Measurements from ENCODE around the gene LUZP4. TPM values are rescaled to one million over a fixed set of nuclear protein-coding genes. Genes with fewer than 3 reads are reported as not detected.

The LUZP4 gene
- total RNA-seq (not detected), polyA plus RNA-seq (not detected)
- long read RNA-seq, donor 1, result 0 reads
- long read RNA-seq, donor 2, transcript LUZP4-202 (3 exons, 1,606 nt), result minor isoform, 8 of 43 reads
- long read RNA-seq, donor 2, transcript LUZP4-201 (4 exons, 1,701 nt), result major isoform, 35 of 43 reads
- long read RNA-seq, donor 2, partial matches to known transcripts, result 0 of 43 reads
- long read RNA-seq, donor 2, other reads (novel, unspliced or antisense), result 0 of 43 reads
- long read RNA-seq, donor 3, result 0 reads

DNA sequence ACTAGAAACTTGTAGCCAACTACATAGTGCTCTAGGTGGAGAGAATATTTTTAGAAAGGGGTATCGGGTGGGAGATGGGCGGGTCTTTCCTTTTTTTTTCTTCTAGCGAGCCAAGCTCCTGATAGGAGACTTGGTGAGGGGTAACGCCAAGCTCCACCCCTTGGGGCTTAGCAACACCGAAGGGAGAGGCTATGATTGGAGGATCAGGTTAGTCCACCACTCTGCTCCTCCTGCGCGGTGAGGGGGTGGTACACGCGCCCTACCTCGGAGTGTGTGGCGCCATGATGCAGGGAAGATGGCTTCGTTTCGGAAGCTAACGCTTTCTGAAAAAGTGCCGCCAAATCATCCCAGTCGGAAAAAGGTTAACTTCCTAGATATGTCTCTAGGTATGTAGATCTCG, at the start of gene LUZP4:
TSS of gene LUZP4 (plus strand) at position 251 of the 400 bp plus-strand sequence. CDS start at position 296, 45 bp downstream.
- H3K4me1 ChIP-seq (ENCODE audit: insufficient read depth), result no peaks in the 10 kb centered on the region
- 73 to 83% (median 78%) methylated on average over 17 of the region's 17 CpGs for WGBS, 3 donors
- no peak within 1 kb of the TSS for H3K4me3 ChIP-seq
- H3K36me3 ChIP-seq, result no peaks in the 10 kb centered on the region
- no peak for DNase-seq
- no peaks in the 10 kb centered on the region for H3K9me3 ChIP-seq
- no peaks in the 10 kb centered on the region for H3K27me3 ChIP-seq
- no peak within 1 kb of the TSS for H3K27ac ChIP-seq
- intact Hi-C loops (cut with DNase I), result no loop called here
- TF ChIP-seq EP300 (IDR thresholded peaks at IDR 0.05) (no peak), POLR2A (IDR thresholded peaks at IDR 0.05) (no peak)

GRCh38 chrX:115251458-115252233, 37.9 kb upstream of the LUZP4 start:
- no peak for DNase-seq
- H3K4me1 ChIP-seq (ENCODE audit: insufficient read depth), result no peaks in the 10 kb centered on the region
- WGBS, 3 donors, result 52 to 63% (median 62%) methylated on average over 2 of the region's 2 CpGs
- no peaks in the 10 kb centered on the region for H3K9me3 ChIP-seq
- TF ChIP-seq EP300 (IDR thresholded peaks at IDR 0.05) (no peak), POLR2A (IDR thresholded peaks at IDR 0.05) (no peak)
- intact Hi-C loops (cut with DNase I), result no loop called here
- H3K27ac ChIP-seq, result no peak overlapping the region
- no peak overlapping the region for H3K4me3 ChIP-seq
- H3K36me3 ChIP-seq, result no peaks in the 10 kb centered on the region
- no peaks in the 10 kb centered on the region for H3K27me3 ChIP-seq

DNA sequence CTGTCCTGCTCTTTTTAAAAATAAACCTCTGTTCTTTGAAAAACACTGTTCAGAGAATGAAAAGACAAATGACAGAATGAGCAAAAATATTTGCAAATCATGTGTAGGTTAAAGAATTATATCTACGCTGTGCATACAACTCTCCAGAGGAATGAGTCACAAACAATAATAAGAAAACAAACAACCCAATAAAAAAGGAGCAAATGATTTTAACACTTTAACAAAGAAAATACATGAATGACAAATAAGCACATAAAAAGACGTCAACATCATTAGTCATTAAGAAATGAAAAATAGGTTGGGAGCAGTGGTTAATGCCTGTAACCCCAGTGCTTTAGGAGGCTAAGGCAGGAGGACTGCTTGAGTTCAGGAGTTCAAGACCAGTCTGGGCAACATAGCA, 34.5 kb upstream of the LUZP4 start:
- no peak overlapping the region for H3K27ac ChIP-seq
- TF ChIP-seq EP300 (IDR thresholded peaks at IDR 0.05), result no peak
- no peak for TF ChIP-seq POLR2A (IDR thresholded peaks at IDR 0.05)
- TF ChIP-seq, protein P1, sequence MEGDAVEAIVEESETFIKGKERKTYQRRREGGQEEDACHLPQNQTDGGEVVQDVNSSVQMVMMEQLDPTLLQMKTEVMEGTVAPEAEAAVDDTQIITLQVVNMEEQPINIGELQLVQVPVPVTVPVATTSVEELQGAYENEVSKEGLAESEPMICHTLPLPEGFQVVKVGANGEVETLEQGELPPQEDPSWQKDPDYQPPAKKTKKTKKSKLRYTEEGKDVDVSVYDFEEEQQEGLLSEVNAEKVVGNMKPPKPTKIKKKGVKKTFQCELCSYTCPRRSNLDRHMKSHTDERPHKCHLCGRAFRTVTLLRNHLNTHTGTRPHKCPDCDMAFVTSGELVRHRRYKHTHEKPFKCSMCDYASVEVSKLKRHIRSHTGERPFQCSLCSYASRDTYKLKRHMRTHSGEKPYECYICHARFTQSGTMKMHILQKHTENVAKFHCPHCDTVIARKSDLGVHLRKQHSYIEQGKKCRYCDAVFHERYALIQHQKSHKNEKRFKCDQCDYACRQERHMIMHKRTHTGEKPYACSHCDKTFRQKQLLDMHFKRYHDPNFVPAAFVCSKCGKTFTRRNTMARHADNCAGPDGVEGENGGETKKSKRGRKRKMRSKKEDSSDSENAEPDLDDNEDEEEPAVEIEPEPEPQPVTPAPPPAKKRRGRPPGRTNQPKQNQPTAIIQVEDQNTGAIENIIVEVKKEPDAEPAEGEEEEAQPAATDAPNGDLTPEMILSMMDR (IDR thresholded peaks at IDR 0.05), result no peak
- no peak overlapping the region for H3K4me3 ChIP-seq
- no peak for DNase-seq
- no peaks in the 10 kb centered on the region for H3K4me1 ChIP-seq (ENCODE audit: insufficient read depth)
- no peaks in the 10 kb centered on the region for H3K36me3 ChIP-seq
- intact Hi-C loops (cut with DNase I), result no loop called here
- no peaks in the 10 kb centered on the region for H3K9me3 ChIP-seq
- 74 to 81% (median 79%) methylated on average over 2 of the region's 2 CpGs for WGBS, 3 donors
- H3K27me3 ChIP-seq, result no peaks in the 10 kb centered on the region

GRCh38 chrX:115257711-115258110, 31.8 kb upstream of the LUZP4 start:
- H3K4me3 ChIP-seq, result no peak overlapping the region
- intact Hi-C loops (cut with DNase I), result no loop called here
- no peak overlapping the region for H3K27ac ChIP-seq
- no peaks in the 10 kb centered on the region for H3K4me1 ChIP-seq (ENCODE audit: insufficient read depth)
- no peak for DNase-seq
- TF ChIP-seq POLR2A (IDR thresholded peaks at IDR 0.05) (no peak), EP300 (IDR thresholded peaks at IDR 0.05) (no peak)
- TF ChIP-seq, protein P1 (IDR thresholded peaks at IDR 0.05), result no peak
- no peaks in the 10 kb centered on the region for H3K27me3 ChIP-seq
- no peaks in the 10 kb centered on the region for H3K9me3 ChIP-seq
- H3K36me3 ChIP-seq, result no peaks in the 10 kb centered on the region

- no peak overlapping the region for H3K27ac ChIP-seq
- no peaks in the 10 kb centered on the region for H3K9me3 ChIP-seq
- H3K27me3 ChIP-seq, result no peaks in the 10 kb centered on the region
- intact Hi-C loops (cut with DNase I), result no loop called here
- no peaks in the 10 kb centered on the region for H3K36me3 ChIP-seq
- H3K4me1 ChIP-seq (ENCODE audit: insufficient read depth), result no peaks in the 10 kb centered on the region
- TF ChIP-seq, protein P1 (IDR thresholded peaks at IDR 0.05), result no peak
- no peak for TF ChIP-seq POLR2A (IDR thresholded peaks at IDR 0.05)
- TF ChIP-seq EP300 (IDR thresholded peaks at IDR 0.05), result no peak
- no peak overlapping the region for H3K4me3 ChIP-seq
- no peak for DNase-seq
- WGBS, 3 donors, result 34 to 39% (median 39%) methylated on average over 3 of the region's 3 CpGs
Measured at GRCh38 chrX:115259238-115259875, 30.2 kb upstream of the LUZP4 start.

All from ovary (tissue), 10 donors.